Trophoblast cell (in vitro differentiated cells and primary cell): Measurements from ENCODE around the gene C1orf167.
"Not testable (repeated sequence)": the region's sequence is repeated elsewhere in the genome, so short reads cannot be mapped to it uniquely, and the experiment has no call there.

Source experiments
- DNase-seq, 2 donors: peaks; one replicate each; pipeline ENCODE4 v3.0.0-alpha.2; 2016
- H2AFZ ChIP-seq: 2 replicates; pipeline ENCODE4 v1.6.1; 2013; ENCODE audit warnings: low read length, moderate library complexity, mild to moderate bottlenecking; ENCODE audit not compliant: insufficient read depth, poor library complexity
- H2AK5ac ChIP-seq: 2 replicates; pipeline ENCODE4 v1.6.1; 2013; ENCODE audit warnings: mild to moderate bottlenecking, low read length
- H2BK120ac ChIP-seq: 2 replicates; pipeline ENCODE4 v1.6.1; 2013; ENCODE audit warnings: low read length, mild to moderate bottlenecking, moderate library complexity; ENCODE audit not compliant: insufficient read depth, poor library complexity
- H2BK12ac ChIP-seq: 2 replicates; pipeline ENCODE4 v1.6.1; 2013; ENCODE audit warnings: mild to moderate bottlenecking, low read length, moderate library complexity
- H2BK5ac ChIP-seq: 2 replicates; pipeline ENCODE4 v1.6.1; 2013; ENCODE audit warnings: low read length, low read depth, moderate library complexity, mild to moderate bottlenecking; ENCODE audit not compliant: poor library complexity
- H3K14ac ChIP-seq: 2 replicates; pipeline ENCODE4 v1.6.1; 2013; ENCODE audit warnings: mild to moderate bottlenecking, low read length
- H3K18ac ChIP-seq: 2 replicates; pipeline ENCODE4 v1.6.1; 2013; ENCODE audit warnings: mild to moderate bottlenecking, low read length
- H3K23ac ChIP-seq: 2 replicates; pipeline ENCODE4 v1.6.1; 2013; ENCODE audit warnings: low read length
- H3K27ac ChIP-seq: 2 replicates; pipeline ENCODE4 v1.5.1; 2013; ENCODE audit warnings: low read depth, mild to moderate bottlenecking, inconsistent platforms, low read length, moderate library complexity
- H3K27me3 ChIP-seq: 2 replicates; pipeline ENCODE4 v1.6.1; 2013; ENCODE audit warnings: inconsistent platforms, mild to moderate bottlenecking, low read length, moderate library complexity; ENCODE audit not compliant: insufficient read depth
- H3K36me3 ChIP-seq, 2 experiments: 1 replicate in 1 of 2; 2 replicates in 1 of 2; pipeline ENCODE4 v1.6.1; 2013; ENCODE audit warnings: low read length in 2 of 2, mild to moderate bottlenecking in 2 of 2, moderate library complexity in 1 of 2; ENCODE audit not compliant: insufficient read depth in 2 of 2, control insufficient read depth in 1 of 2
- H3K4ac ChIP-seq: 2 replicates; pipeline ENCODE4 v1.6.1; 2013; ENCODE audit warnings: low read depth, mild to moderate bottlenecking, low read length, moderate library complexity
- H3K4me1 ChIP-seq, 2 experiments: 1 replicate in 1 of 2; 2 replicates in 1 of 2; pipeline ENCODE4 v1.6.1; 2013; ENCODE audit warnings: low read length in 2 of 2, mild to moderate bottlenecking in 2 of 2, moderate library complexity in 1 of 2; ENCODE audit not compliant: insufficient read depth in 2 of 2, control insufficient read depth in 1 of 2
- H3K4me2 ChIP-seq: 2 replicates; pipeline ENCODE4 v1.6.1; 2013; ENCODE audit warnings: inconsistent platforms, mild to moderate bottlenecking, low read length, moderate library complexity
- H3K4me3 ChIP-seq: 2 replicates; pipeline ENCODE4 v1.5.1; 2013; ENCODE audit warnings: mild to moderate bottlenecking, low read depth, low read length, inconsistent platforms
- H3K79me1 ChIP-seq: one replicate; pipeline ENCODE4 v1.6.1; 2013; ENCODE audit warnings: low read length
- H3K79me2 ChIP-seq: 2 replicates; pipeline ENCODE4 v1.6.1; 2013; ENCODE audit warnings: low read length, mild to moderate bottlenecking; ENCODE audit not compliant: control insufficient read depth, insufficient read depth, poor library complexity
- H3K9ac ChIP-seq: 2 replicates; pipeline ENCODE4 v1.6.1; 2013; ENCODE audit warnings: mild to moderate bottlenecking, low read length
- H3K9me3 ChIP-seq: 2 replicates; pipeline ENCODE4 v1.6.1; 2013; ENCODE audit warnings: low read depth, mild to moderate bottlenecking, control low read depth, inconsistent platforms, low read length; ENCODE audit not compliant: insufficient read depth
- H4K12ac ChIP-seq: 2 replicates; pipeline ENCODE4 v1.6.1; 2013; ENCODE audit warnings: low read depth, mild to moderate bottlenecking, low read length, moderate library complexity
- H4K8ac ChIP-seq: 2 replicates; pipeline ENCODE4 v1.6.1; 2013; ENCODE audit warnings: low read depth, mild to moderate bottlenecking, low read length, moderate library complexity
- H4K91ac ChIP-seq: one replicate; pipeline ENCODE4 v1.6.1; 2013; ENCODE audit warnings: low read depth, mild to moderate bottlenecking, low read length, moderate library complexity
- WGBS: extraction: QIAGEN DNeasy Blood & Tissue Kit; methylation state at CpG from one replicate; pipeline ENCODE4 v1.1.7; 2013; ENCODE audit warnings: missing lambda C conversion rate; ENCODE audit not compliant: insufficient read length, insufficient coverage; ENCODE audit errors: extremely low coverage; 5-methylcytosine and 5-hydroxymethylcytosine counted together

The C1orf167 gene

DNA sequence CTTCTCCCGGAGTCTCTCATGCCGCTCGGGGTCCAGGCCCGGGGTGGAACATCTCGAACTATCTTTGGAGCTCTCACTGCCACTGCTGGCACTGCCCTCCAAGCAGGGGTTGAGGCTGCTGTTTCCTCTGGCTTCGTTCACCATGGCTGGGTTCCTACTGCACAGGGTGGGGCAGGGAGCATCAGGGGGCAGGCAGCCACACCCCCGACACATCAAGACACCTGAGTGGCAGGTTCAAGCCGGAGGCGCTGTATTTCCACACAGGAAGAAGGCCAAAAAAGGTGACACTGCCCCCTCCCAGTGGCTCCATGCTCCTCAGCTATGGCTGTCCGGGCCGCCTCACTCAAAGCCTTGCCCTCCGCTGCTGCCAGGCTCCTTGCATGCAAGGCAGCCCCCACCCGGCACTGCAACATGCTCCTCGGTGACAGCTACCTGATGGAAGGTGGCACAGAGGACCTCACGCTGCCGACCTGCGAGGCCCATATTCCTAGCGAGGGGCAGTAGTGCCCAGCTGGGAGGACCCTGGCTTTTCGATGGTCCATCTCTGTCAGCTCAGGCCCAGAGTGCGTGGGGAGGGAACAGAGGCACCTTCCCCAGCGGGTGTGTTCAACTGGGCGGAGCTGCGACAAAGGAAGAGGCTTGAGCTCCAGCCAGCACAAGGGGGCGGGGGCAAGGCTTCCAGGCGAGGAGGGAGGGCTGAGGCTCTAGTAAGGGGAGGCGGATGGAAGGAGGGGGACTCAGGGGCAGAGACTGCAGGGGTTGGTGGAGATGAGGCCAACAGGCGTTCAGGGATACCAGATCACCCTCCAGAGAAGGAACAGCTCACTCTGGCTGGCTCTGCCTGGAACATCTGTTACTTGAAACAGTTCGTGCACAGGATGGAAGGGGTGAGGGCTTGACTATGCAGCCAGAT, 41.2 kb downstream of the C1orf167 start:
- Histone ChIP-seq H2AFZ (peak overlapping the region; percentile 3), H2AK5ac (peak overlapping the region; percentile 44), H4K8ac (peak overlapping the region; percentile 55), H4K12ac (no peak overlapping the region), H3K23ac (no peak overlapping the region), H3K4ac (peak overlapping the region; percentile 1), H3K79me2 (peaks cover 14% of the 10 kb centered on the region), H3K27me3 (no peaks in the 10 kb centered on the region), H3K79me1 (peaks cover 29% of the 10 kb centered on the region), H3K9me3 (peaks cover 2% of the 10 kb centered on the region), H4K91ac (peak overlapping the region; percentile 57), H3K9ac (no peak overlapping the region), H2BK12ac (peak overlapping the region; percentile 65), H3K4me3 (peak overlapping the region; percentile 60), H2BK5ac (peak overlapping the region; percentile 0), H3K4me2 (peak overlapping the region; percentile 62), H3K18ac (peak overlapping the region; percentile 52), H3K27ac (peak overlapping the region; percentile 35), H3K4me1 (peaks cover 22 to 30% of the 10 kb centered on the region in 2 experiments), H3K36me3 (peaks cover 11 to 20% of the 10 kb centered on the region in 2 experiments), H2BK120ac (no peak overlapping the region), H3K14ac (peak overlapping the region; percentile 40)
- peak; percentile 68 to 81 for DNase-seq
- WGBS = no CpG with 5 or more reads among the region's 28 CpGs

DNA sequence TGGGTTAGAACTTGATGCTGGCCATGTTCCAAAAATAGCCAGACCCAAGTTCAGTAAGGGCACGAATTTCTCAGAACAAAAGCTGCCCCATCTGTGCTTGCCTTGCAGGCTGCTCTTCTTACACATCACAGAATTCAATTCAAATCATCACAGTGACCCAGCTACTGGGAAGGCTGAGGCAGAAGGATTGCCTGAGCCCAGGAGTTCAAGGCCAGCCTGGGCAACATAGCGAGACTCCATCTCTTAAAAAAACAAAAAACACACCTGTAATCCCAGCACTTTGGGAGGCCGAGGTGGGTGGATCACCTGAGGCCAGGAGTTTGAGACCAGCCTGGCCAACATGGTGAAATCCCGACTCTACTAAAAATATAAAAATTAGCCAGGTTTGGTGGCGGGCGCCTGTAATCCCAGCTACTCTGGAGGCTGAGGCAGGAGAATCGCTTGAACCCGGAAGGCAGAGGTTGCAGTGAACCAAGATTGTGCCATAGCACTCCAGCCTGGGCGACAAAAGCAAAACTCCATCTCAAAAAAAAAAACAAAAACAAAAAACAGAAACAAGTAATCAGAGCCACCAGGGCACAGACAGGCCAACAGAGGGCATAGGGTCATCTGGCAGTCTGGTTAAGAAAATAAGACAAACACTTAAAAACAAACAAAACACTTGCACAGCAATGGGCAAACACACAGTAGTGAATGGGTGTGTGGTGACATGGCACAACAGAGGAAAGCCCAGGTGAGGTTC, 42.1 kb downstream of the C1orf167 start:
- peak overlapping the region; percentile 31 for H2BK120ac ChIP-seq
- not testable (repeated sequence) for H3K4me3 ChIP-seq, H4K12ac ChIP-seq, H2AFZ ChIP-seq, H3K9ac ChIP-seq, H3K9me3 ChIP-seq, DNase-seq, H3K23ac ChIP-seq, H3K27me3 ChIP-seq
- H2BK5ac ChIP-seq = peak overlapping the region; percentile 45
- peak overlapping the region; percentile 52 for H3K18ac ChIP-seq
- H3K79me2 ChIP-seq = peaks cover 14% of the 10 kb centered on the region
- peak overlapping the region; percentile 58 for H3K27ac ChIP-seq
- peak overlapping the region; percentile 55 for H4K8ac ChIP-seq
- H3K4me1 ChIP-seq = peaks cover 23 to 30% of the 10 kb centered on the region in 2 experiments
- H2BK12ac ChIP-seq = peak overlapping the region; percentile 65
- no CpG with 5 or more reads among the region's 9 CpGs for WGBS
- H3K79me1 ChIP-seq = peaks cover 29% of the 10 kb centered on the region
- peak overlapping the region; percentile 40 for H3K14ac ChIP-seq
- H3K36me3 ChIP-seq = peaks cover 16 to 19% of the 10 kb centered on the region in 2 experiments
- peak overlapping the region; percentile 19 for H2AK5ac ChIP-seq
- peak overlapping the region; percentile 56 for H3K4ac ChIP-seq
- H3K4me2 ChIP-seq = peak overlapping the region; percentile 95
- peak overlapping the region; percentile 57 for H4K91ac ChIP-seq

DNA sequence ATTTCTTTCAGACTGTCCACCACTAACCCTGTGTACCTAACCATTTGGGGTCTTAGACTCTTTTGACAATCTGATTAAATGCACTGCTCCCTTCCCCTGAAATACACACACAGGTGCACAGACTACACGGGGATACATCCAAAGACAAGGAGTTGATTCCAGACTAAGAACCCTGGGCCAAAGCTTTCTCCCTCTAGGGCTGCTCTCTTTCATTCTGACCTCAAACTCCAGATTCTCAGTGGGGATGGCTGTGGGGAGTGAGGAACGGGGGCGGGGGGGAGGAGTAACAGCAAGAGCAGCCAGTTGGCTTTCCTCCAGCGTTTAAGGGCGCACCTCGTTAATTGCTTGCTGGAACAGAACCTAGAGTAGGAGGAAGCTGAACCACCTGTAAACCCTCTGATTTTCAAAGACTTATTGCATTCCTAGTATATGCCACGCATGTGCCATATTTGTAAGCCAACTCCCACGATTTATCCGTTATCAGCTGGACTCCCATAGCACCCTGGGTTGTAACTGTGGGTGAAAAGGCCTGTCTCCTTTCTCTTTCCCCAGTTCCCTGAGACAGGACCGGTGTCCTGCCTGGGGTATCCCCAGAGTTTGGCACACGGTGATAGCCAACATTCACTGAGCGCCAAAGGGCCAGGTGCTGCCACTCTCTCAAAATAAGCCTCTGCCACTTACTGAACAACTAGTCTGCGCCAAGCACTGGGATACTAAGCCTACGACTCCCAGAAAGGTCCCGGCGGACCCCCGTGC, 42.9 kb downstream of the C1orf167 start:
- Histone ChIP-seq H3K79me1 (peaks cover 29% of the 10 kb centered on the region), H2BK5ac (peak overlapping the region; percentile 98), H3K4me2 (peak overlapping the region; percentile 95), H2BK120ac (peak overlapping the region; percentile 91), H4K12ac (peak overlapping the region; percentile 95), H2BK12ac (peak overlapping the region; percentile 89), H3K36me3 (peaks cover 20 to 21% of the 10 kb centered on the region in 2 experiments), H3K18ac (peak overlapping the region; percentile 96), H3K27ac (peak overlapping the region; percentile 98), H4K8ac (peak overlapping the region; percentile 88), H3K4me3 (peak overlapping the region; percentile 75), H3K79me2 (peaks cover 14% of the 10 kb centered on the region), H4K91ac (peak overlapping the region; percentile 98), H3K9me3 (peaks cover 2% of the 10 kb centered on the region), H3K14ac (peak overlapping the region; percentile 96), H3K4me1 (peaks cover 24 to 30% of the 10 kb centered on the region in 2 experiments), H2AFZ (peak overlapping the region; percentile 95), H3K9ac (peak overlapping the region; percentile 80), H3K27me3 (no peaks in the 10 kb centered on the region), H3K4ac (peak overlapping the region; percentile 90), H3K23ac (no peak overlapping the region), H2AK5ac (peak overlapping the region; percentile 98)
- no CpG with 5 or more reads among the region's 17 CpGs for WGBS
- DNase-seq = peak in 1 of 2 donors; percentile 10
